Measurements from ENCODE around the gene ERBIN. TPM values are rescaled to one million over a fixed set of nuclear protein-coding genes. Genes with fewer than 3 reads are reported as not detected.

ERBIN gene
- total RNA-seq, 1 donor from 2014 or later = 78.1 TPM

DNA sequence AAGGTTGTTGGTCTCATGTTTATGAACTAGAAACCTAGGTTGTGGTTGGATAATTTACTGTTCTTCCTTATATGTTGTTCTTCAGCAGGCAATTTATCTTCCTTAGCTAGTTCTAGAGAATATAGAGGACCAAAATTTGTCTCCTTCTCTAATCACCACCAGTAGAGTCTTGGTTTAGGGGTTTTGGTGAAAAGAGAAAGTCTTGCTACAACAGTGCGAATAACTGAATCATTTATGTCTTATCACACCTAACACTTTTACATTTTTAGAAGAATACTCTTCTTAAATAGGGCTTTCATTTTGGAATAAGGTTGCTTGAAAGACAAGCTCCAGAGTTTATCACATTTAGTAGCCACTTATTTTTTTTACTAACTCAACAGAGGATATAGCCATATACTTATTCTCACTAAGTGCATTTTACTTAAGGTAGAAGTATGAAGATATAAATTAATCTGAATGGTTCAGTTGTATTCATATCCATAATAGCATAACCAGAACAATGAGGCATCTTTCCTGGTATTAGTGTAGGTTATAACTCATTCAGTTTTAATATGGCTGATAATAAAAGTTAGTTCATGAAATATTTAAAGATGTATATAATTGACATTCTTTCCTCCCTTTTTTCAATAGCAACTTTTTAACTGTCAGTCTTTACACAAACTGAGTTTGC is 67.9 kb downstream of the ERBIN start:
- H3K4me1 Mint-ChIP-seq (ENCODE audit: unreplicated experiment) = peaks cover 4% of the 10 kb centered on the region
- no peak for DNase-seq (ENCODE audit: extremely low spot score, unreplicated experiment)
- H3K4me3 Mint-ChIP-seq (ENCODE audit: unreplicated experiment) = no peak overlapping the region
- peaks cover 26% of the 10 kb centered on the region for H3K36me3 Mint-ChIP-seq (ENCODE audit: unreplicated experiment)
- H3K27ac Mint-ChIP-seq (ENCODE audit: unreplicated experiment) = peak overlapping the region; percentile 42
- TF ChIP-seq, protein P1, sequence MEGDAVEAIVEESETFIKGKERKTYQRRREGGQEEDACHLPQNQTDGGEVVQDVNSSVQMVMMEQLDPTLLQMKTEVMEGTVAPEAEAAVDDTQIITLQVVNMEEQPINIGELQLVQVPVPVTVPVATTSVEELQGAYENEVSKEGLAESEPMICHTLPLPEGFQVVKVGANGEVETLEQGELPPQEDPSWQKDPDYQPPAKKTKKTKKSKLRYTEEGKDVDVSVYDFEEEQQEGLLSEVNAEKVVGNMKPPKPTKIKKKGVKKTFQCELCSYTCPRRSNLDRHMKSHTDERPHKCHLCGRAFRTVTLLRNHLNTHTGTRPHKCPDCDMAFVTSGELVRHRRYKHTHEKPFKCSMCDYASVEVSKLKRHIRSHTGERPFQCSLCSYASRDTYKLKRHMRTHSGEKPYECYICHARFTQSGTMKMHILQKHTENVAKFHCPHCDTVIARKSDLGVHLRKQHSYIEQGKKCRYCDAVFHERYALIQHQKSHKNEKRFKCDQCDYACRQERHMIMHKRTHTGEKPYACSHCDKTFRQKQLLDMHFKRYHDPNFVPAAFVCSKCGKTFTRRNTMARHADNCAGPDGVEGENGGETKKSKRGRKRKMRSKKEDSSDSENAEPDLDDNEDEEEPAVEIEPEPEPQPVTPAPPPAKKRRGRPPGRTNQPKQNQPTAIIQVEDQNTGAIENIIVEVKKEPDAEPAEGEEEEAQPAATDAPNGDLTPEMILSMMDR (IDR thresholded peaks at IDR 0.05) = no peak
- H3K27me3 Mint-ChIP-seq (ENCODE audit: unreplicated experiment) = no peaks in the 10 kb centered on the region
- H3K9me3 Mint-ChIP-seq (ENCODE audit: unreplicated experiment) = no peaks in the 10 kb centered on the region

DNA sequence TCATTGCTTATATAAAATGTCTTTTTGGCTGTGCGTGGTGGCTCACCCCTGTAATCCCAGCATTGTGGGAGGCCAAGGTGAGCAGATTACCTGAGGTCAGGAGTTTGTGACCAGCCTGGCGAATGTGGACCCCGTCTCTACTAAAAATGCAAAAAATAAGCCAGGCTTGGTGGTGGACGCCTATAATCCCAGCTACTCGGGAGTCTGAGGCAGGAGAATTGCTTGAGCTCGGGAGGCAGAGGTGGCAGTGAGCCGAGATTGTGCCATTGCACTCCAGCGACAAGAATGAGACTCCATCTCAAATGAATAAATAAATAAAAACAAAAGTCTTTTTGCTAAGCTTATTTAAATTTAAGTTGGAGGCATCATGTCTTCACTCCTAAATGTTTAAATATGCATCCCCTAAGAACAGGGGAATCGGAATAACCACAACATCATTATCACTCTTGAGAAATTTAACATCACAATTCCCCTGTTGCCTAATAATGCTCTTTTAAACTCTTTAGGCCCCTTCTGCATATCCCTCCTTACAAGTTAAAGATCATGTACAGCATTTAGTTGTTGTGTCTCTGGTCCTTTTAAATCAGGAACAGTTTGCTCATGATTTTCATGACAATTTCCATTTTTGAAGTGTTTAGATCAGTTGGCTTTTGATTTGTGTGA is 72.8 kb downstream of the ERBIN start:
- H3K4me3 Mint-ChIP-seq (ENCODE audit: unreplicated experiment) = no peak overlapping the region
- H3K27me3 Mint-ChIP-seq (ENCODE audit: unreplicated experiment) = no peaks in the 10 kb centered on the region
- no peak for DNase-seq (ENCODE audit: extremely low spot score, unreplicated experiment)
- no peak overlapping the region for H3K27ac Mint-ChIP-seq (ENCODE audit: unreplicated experiment)
- no peaks in the 10 kb centered on the region for H3K9me3 Mint-ChIP-seq (ENCODE audit: unreplicated experiment)
- TF ChIP-seq, protein P1 (IDR thresholded peaks at IDR 0.05) = no peak
- no peaks in the 10 kb centered on the region for H3K4me1 Mint-ChIP-seq (ENCODE audit: unreplicated experiment)
- H3K36me3 Mint-ChIP-seq (ENCODE audit: unreplicated experiment) = peaks cover 32% of the 10 kb centered on the region

DNA sequence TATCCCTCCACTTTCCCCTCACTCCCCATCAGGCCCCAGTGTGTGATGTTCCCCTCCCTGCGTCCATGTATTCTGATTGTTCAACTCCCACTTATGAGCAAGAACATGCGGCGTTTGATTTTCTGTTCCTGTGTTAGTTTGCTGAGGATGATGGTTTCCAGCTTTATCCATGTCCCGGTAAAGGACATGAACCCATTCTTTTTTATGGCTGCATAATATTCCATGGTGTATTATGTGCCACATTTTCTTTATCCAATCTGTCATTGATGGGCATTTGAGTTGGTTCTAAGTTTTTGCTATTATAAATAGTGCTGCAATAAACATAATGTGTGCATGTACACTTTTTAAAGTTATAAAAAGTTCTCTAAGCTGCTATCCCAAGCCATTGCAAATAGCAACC is 75.6 kb downstream of the ERBIN start:
- Mint-ChIP-seq H3K27me3 (ENCODE audit: unreplicated experiment) (no peaks in the 10 kb centered on the region), H3K27ac (ENCODE audit: unreplicated experiment) (no peak overlapping the region), H3K4me1 (ENCODE audit: unreplicated experiment) (no peaks in the 10 kb centered on the region), H3K4me3 (ENCODE audit: unreplicated experiment) (no peak overlapping the region), H3K9me3 (ENCODE audit: unreplicated experiment) (no peaks in the 10 kb centered on the region), H3K36me3 (ENCODE audit: unreplicated experiment) (peaks cover 30% of the 10 kb centered on the region)
- TF ChIP-seq, protein P1 (IDR thresholded peaks at IDR 0.05) = no peak
- no peak for DNase-seq (ENCODE audit: extremely low spot score, unreplicated experiment)

DNA sequence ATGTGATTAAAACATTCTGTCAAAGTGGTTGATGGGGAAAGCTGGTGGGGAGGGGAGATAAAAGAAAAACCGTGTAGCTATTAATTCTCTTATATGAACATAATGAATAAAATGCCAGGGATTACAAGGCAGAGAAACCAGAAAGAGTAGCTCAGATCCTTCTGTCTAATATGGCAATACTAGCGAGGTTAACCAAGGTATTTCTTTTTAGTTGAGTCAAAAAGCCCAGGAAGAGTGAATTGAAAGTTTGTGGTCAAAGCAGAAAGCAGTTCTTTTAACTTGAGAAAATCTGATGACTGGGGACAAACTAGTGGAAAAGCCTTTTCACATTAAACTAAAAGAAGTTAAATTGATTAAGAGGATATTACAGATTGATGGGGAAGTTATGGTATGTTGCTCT is 76.0 kb downstream of the ERBIN start:
- TF ChIP-seq, protein P1 (IDR thresholded peaks at IDR 0.05) = no peak
- DNase-seq (ENCODE audit: extremely low spot score, unreplicated experiment) = no peak
- Mint-ChIP-seq H3K9me3 (ENCODE audit: unreplicated experiment) (no peaks in the 10 kb centered on the region), H3K27me3 (ENCODE audit: unreplicated experiment) (no peaks in the 10 kb centered on the region), H3K36me3 (ENCODE audit: unreplicated experiment) (peaks cover 26% of the 10 kb centered on the region), H3K4me3 (ENCODE audit: unreplicated experiment) (no peak overlapping the region), H3K27ac (ENCODE audit: unreplicated experiment) (no peak overlapping the region), H3K4me1 (ENCODE audit: unreplicated experiment) (peaks cover 2% of the 10 kb centered on the region)

DNA sequence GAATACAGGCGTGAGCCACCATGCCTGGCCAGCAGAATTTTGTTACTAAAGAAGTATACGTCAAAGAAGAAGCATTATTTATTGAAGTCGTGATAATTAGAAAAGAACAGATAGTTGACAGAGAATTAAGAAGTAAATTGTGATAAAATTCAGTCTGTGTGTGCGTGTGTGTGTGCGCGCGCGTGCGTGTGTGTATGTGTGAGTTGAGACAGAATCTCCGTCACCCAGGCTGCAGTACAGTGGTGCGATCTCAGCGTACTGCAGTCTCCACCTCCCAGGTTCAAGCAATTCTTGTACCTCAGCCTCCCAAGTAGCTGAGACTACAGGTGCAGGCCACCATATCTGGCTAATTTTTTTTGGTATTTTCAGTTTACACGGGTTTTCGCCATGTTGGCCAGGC is 77.8 kb downstream of the ERBIN start:
- TF ChIP-seq, protein P1 (IDR thresholded peaks at IDR 0.05) = no peak
- H3K27me3 Mint-ChIP-seq (ENCODE audit: unreplicated experiment) = no peaks in the 10 kb centered on the region
- H3K27ac Mint-ChIP-seq (ENCODE audit: unreplicated experiment) = no peak overlapping the region
- peaks cover 24% of the 10 kb centered on the region for H3K36me3 Mint-ChIP-seq (ENCODE audit: unreplicated experiment)
- no peak overlapping the region for H3K4me3 Mint-ChIP-seq (ENCODE audit: unreplicated experiment)
- no peaks in the 10 kb centered on the region for H3K9me3 Mint-ChIP-seq (ENCODE audit: unreplicated experiment)
- DNase-seq (ENCODE audit: extremely low spot score, unreplicated experiment) = no peak
- H3K4me1 Mint-ChIP-seq (ENCODE audit: unreplicated experiment) = peaks cover 12% of the 10 kb centered on the region
